ENCODE results near the gene FUT8.

The FUT8 gene

DNA sequence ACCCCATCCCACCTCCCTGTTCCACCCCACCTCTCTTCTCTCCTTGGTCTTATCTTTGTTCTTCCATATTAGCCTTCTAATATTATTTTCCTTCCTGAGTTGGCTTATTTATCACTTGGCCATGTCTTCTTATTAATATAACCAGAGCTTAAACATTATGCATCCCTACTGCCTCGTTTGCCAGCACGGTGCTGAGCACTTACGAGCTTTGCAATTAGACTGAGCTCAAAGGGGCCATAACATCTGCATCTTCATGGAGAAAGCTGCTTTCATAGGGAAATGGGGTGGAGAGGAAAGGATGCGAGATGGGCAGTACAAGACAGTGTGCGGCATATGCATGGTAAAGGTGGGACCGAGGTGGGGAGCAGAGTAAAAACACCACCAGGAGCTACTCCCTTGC, 342.8 kb downstream of the FUT8 start:
- H3K4me3 ChIP-seq (ENCODE audit: low read depth, low read length): no peak overlapping the region
- TF ChIP-seq, protein P1, sequence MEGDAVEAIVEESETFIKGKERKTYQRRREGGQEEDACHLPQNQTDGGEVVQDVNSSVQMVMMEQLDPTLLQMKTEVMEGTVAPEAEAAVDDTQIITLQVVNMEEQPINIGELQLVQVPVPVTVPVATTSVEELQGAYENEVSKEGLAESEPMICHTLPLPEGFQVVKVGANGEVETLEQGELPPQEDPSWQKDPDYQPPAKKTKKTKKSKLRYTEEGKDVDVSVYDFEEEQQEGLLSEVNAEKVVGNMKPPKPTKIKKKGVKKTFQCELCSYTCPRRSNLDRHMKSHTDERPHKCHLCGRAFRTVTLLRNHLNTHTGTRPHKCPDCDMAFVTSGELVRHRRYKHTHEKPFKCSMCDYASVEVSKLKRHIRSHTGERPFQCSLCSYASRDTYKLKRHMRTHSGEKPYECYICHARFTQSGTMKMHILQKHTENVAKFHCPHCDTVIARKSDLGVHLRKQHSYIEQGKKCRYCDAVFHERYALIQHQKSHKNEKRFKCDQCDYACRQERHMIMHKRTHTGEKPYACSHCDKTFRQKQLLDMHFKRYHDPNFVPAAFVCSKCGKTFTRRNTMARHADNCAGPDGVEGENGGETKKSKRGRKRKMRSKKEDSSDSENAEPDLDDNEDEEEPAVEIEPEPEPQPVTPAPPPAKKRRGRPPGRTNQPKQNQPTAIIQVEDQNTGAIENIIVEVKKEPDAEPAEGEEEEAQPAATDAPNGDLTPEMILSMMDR (IDR thresholded peaks at IDR 0.05; ENCODE audit: low read depth, low read length, missing control alignments): no peak
- DNase-seq (ENCODE audit: low read depth): no peak

DNA sequence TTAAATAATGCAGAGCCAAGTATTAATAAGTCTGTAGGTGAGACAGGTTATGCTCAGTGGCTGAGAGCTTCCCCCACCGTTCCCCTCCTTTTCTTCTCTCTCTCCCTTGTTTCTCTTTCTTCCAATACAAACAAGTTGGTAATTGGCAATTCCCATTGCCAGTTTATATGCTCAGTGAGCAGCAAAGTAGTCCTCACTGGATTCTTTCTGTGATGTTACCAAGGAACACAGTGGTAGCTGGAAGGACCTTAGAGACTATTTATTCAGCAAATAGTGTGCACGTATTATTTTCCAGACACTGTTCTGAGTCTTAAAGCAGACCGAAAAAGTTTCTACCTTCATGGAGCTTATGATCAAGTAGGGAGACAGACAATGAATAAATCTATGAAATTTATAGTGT, 344.4 kb downstream of the FUT8 start:
- no peak for DNase-seq (ENCODE audit: low read depth)
- H3K4me3 ChIP-seq (ENCODE audit: low read depth, low read length): no peak overlapping the region
- TF ChIP-seq, protein P1 (IDR thresholded peaks at IDR 0.05; ENCODE audit: low read depth, low read length, missing control alignments): no peak

DNA sequence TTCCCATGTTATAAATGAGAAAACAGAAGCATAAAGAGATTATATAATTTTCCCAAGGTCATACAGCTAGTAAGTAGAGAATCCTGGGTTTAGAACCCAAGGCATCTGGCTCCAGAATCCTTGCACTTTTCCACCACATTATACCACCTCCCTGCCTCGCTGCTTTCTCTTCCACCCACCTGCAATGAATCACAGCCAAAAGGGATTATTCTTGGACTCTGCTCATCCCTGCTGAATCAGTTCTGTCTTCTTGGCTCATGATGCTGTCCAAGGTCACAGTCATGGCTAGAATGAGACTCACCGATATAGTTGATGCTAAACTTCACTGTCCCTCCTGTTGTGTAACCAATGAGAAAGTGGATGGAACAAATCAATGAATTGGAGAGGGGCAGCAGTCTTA, 356.6 kb downstream of the FUT8 start:
- TF ChIP-seq, protein P1 (IDR thresholded peaks at IDR 0.05; ENCODE audit: low read depth, low read length, missing control alignments): no peak
- no peak overlapping the region for H3K4me3 ChIP-seq (ENCODE audit: low read depth, low read length)

DNA sequence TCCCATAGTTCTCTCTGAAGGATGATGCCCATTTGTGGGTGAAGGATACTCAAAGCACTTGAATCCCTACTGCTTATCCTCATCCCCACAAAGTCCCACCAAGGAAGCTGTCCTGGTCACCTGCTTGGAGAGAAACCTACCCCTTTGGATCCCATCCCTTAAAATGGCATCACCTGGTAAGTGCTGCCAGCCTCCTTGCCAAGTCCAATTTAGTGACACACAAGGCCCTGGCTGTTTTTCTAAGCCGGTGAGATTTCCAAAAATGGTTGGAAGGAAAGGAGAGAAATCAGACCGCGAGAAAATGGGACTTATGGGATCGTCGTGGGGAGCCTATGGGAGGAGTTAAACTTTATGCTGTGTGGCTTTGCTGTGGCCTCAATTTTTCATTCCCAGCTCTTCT, 358.2 kb downstream of the FUT8 start:
- no peak for DNase-seq (ENCODE audit: low read depth)
- TF ChIP-seq, protein P1 (IDR thresholded peaks at IDR 0.05; ENCODE audit: low read depth, low read length, missing control alignments): no peak
- H3K4me3 ChIP-seq (ENCODE audit: low read depth, low read length): no peak overlapping the region

More for the DNA sequence above, 356.6 kb downstream of the FUT8 start:
- DNase-seq (ENCODE audit: low read depth): no peak

DNA sequence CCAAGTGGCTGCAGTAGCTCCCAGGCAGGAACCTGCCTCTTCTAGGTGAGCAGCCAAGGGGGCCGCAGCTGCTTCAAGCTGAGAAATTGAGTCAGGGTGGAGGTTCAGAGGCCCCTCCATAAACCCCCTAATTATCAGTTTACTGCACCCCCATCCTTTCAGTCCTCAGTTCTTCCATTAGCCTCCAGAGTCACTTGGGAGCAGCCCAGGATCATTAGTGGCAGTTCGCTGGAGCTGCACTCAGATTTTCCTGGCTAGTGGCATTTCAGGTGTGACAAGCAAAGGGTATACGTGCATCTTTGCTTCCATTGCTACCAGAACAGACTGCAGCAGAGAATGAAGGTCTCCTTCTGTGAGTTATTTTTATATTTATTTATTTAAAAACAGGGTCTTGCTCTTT, 358.7 kb downstream of the FUT8 start:
- no peak for DNase-seq (ENCODE audit: low read depth)
- TF ChIP-seq, protein P1 (IDR thresholded peaks at IDR 0.05; ENCODE audit: low read depth, low read length, missing control alignments): no peak

DNA sequence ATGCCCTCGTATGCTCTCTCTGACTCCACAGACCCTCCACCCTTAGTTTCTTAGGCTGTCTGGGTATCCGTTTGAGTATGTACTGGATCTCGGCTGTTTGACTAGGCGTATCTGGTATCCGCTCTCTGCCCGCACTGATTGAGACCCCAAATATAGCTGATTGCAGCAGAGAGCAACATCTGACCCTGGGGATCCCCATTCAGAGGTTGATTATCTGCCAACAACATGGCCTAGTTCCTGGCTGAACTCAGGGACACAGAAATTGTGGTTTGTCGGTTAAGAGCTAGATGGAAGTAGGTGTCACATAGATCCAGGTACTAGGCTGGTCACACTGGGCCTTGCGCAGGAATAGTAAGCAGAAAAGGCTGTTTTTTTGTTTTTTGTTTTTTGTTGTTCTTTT, 359.9 kb downstream of the FUT8 start:
- TF ChIP-seq, protein P1 (IDR thresholded peaks at IDR 0.05; ENCODE audit: low read depth, low read length, missing control alignments): no peak
- no peak for DNase-seq (ENCODE audit: low read depth)
- H3K4me3 ChIP-seq (ENCODE audit: low read depth, low read length): no peak overlapping the region

More for the DNA sequence above, 358.7 kb downstream of the FUT8 start:
- no peak overlapping the region for H3K4me3 ChIP-seq (ENCODE audit: low read depth, low read length)

DNA sequence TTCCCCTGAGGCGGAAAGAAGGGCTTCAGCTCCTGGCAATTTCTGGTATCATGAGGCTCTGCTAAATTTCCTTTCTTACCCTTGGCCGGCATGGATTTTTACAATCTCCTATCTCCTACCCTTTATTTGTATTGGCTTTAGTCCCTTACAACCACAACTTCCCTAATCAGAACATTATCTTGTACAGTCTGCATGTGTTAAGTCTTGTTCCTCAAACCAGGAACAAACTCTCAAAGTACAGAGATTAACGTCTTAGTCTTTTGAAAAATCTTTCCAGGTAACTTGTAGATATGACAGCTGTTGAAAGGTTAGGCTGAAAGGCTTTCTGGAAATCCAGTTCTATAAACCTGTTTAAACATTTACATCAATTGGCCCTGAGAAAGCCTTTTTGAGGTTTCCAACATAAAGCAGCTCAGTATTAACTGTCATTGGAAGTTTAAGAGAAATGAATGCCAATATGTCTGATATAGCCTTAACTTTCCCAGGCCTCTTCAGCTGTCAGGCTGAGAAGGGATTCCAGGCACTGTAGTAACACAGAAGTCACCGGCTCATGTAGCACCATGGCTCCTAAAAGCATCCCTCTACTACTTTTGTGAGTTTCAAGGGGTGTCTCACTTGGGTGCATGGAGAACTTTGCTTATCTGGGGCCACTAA, 360.5 kb downstream of the FUT8 start:
- TF ChIP-seq, protein P1 (IDR thresholded peaks at IDR 0.05; ENCODE audit: low read depth, low read length, missing control alignments): no peak
- no peak overlapping the region for H3K4me3 ChIP-seq (ENCODE audit: low read depth, low read length)
- DNase-seq (ENCODE audit: low read depth): no peak

All from GM12864 (cell line).